Activated CD8-positive, alpha-beta T cell treated with anti-CD3 and anti-CD28 coated beads, Interleukin-2, amount 10 ng/mL, durations not matched to agents 7 days and 5 days (primary cell): ENCODE data around the gene GUCY2F. TPM values are rescaled to one million over a fixed set of nuclear protein-coding genes. Genes with fewer than 3 reads are reported as not detected.

ENCODE experiments used
- ATAC-seq: fragments of 150-1000 bp; cut with Tn5 transposase; one replicate; pipeline ENCODE4 v1.10.0; 2021; ENCODE audit warnings: moderate library complexity
- CTCF ChIA-PET: fragments of 350-600 bp; sonication (Branson Sonifier 250); formaldehyde crosslinking; loops from one replicate; lab custom pipeline; 2021; ENCODE audit warnings: antibody characterized with exemption; lab: Charles Lee
- POLR2A ChIA-PET: fragments of 350-600 bp; sonication (Branson Sonifier 250); formaldehyde crosslinking; loops from one replicate; lab custom pipeline; 2021; ENCODE audit warnings: antibody characterized with exemption; lab: Charles Lee
- DNase-seq: peaks from one replicate; pipeline ENCODE4 v3.0.0-alpha.2; 2020
- H3K27ac Mint-ChIP-seq: one replicate; pipeline ENCODE4 v1.8.0; 2021; ENCODE audit warnings: mild to moderate bottlenecking, mixed read lengths
- H3K27me3 Mint-ChIP-seq: one replicate; pipeline ENCODE4 v1.8.0; 2021; ENCODE audit warnings: low read depth, mixed read lengths
- H3K36me3 Mint-ChIP-seq: one replicate; pipeline ENCODE4 v1.8.0; 2021; ENCODE audit warnings: low read depth, mixed read lengths
- H3K4me1 Mint-ChIP-seq: one replicate; pipeline ENCODE4 v1.8.0; 2021; ENCODE audit warnings: low read depth, mixed read lengths
- H3K4me3 Mint-ChIP-seq: one replicate; pipeline ENCODE4 v1.8.0; 2021; ENCODE audit warnings: mild to moderate bottlenecking, mixed read lengths
- H3K9me3 Mint-ChIP-seq: one replicate; pipeline ENCODE4 v1.8.0; 2022; ENCODE audit warnings: mixed read lengths; ENCODE audit not compliant: insufficient read depth
- total RNA-seq, 2 experiments: library from RNA; stranded (reverse); gene quantifications; one replicate each; pipeline ENCODE4 v1.2.3, GENCODE V29; 2021

Gene GUCY2F
- not detected for total RNA-seq

DNA sequence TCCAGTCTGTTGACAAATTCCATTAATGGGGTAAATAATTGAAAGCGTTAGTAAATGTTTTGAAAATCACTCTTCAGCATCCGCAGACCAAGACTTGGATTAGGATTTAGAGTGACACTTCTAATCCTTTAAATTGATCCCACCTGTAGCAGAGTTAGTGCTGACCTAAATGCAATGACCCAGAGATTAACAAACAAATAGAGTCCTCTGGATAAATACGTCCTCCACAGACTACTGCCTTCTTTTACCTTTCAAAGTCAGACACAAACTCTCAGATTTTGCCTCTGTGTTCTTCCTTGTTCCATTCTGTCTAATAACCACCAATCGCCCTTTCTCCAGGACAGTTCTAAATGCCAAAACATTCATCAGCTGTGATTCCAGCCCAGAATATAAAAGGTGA is at the start of gene GUCY2F:
GUCY2F (minus strand) TSS at position 101 of the 400 bp plus-strand sequence. CDS start 6,150 bp downstream, outside the sequence.
- Mint-ChIP-seq H3K9me3 (no peaks in the 10 kb centered on the region), H3K27ac (no peak within 1 kb of the TSS), H3K27me3 (peaks cover 6% of the 10 kb centered on the region), H3K4me3 (no peak within 1 kb of the TSS), H3K4me1 (no peaks in the 10 kb centered on the region), H3K36me3 (no peaks in the 10 kb centered on the region)
- DNase-seq, result no peak
- ChIA-PET POLR2A (no interaction called here), CTCF (interaction anchor here (1.2 to 1.4 kb wide), 2 partner anchors 152 to 375 kb away, joined by 4 to 7 read pairs; no protein-coding TSS in a partner anchor)
- ATAC-seq, result no peak

DNA sequence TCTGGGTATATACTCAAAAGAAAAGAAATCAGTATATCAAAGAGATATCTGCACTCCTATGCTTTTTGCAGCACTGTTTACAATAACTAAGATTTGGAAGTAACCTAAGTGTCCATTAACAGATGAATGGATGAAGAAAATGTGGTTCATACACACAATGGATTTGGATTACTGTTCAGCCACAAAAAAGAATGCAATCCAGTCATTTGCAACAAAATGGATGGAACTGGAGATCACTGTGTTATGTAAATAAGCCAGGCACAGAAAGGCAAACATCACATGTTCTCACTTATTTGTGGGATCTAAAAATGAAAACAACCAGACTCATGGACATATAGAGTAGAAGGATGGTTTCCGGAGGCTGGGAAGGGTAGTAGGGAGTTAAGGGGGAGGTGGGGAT is 37.1 kb upstream of the GUCY2F start:
- no peak overlapping the region for H3K27ac Mint-ChIP-seq
- ATAC-seq (no peak), DNase-seq (no peak)
- POLR2A ChIA-PET, result no interaction called here
- no peaks in the 10 kb centered on the region for H3K36me3 Mint-ChIP-seq
- H3K27me3 Mint-ChIP-seq, result peaks cover 5% of the 10 kb centered on the region
- no peaks in the 10 kb centered on the region for H3K9me3 Mint-ChIP-seq
- CTCF ChIA-PET, result no interaction called here
- H3K4me3 Mint-ChIP-seq, result no peak overlapping the region
- no peaks in the 10 kb centered on the region for H3K4me1 Mint-ChIP-seq

DNA sequence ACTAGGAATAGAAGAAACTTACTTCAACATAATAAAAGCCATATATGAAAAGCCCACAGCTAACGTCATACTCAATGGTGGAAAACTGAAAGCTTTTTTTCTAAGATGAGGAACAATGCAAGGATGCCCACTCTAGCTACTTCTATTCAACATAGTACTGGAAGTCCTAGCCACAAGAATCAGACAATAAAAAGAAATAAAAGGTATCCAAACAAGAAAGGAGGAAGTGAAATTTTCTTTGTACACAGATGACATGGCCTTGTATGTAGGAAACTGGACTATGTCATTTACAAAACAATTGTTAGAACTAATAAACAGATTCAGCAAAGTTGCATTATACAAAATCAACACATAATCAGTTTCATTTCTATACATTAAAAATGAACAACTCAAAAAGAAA is 29.2 kb upstream of the GUCY2F start:
- H3K27ac Mint-ChIP-seq, result no peak overlapping the region
- no peak overlapping the region for H3K4me3 Mint-ChIP-seq
- ChIA-PET POLR2A (no interaction called here), CTCF (no interaction called here)
- ATAC-seq, result no peak
- no peaks in the 10 kb centered on the region for H3K4me1 Mint-ChIP-seq
- no peaks in the 10 kb centered on the region for H3K36me3 Mint-ChIP-seq
- no peak for DNase-seq
- no peaks in the 10 kb centered on the region for H3K9me3 Mint-ChIP-seq
- peaks cover 17% of the 10 kb centered on the region for H3K27me3 Mint-ChIP-seq

DNA sequence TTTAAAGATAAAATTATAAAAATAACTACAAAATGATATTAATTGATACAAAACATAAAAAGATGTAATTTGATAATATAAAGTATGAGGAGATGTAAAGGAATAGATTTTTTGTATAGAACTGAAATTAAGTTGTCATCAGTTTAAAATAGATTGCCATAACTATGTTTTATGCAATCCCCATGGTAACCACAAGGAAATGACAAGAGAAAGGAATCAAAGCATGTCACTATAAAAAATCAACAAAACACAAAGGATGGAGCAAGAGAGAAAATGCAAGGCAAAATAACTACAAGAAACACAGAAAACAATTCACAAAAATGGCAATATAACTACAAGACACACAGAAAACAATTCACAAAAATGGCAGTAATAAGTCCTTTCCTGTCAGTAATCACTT is 27.0 kb upstream of the GUCY2F start:
- Mint-ChIP-seq H3K4me1 (no peaks in the 10 kb centered on the region), H3K9me3 (no peaks in the 10 kb centered on the region), H3K4me3 (no peak overlapping the region), H3K27me3 (peaks cover 15% of the 10 kb centered on the region), H3K27ac (no peak overlapping the region), H3K36me3 (no peaks in the 10 kb centered on the region)
- DNase-seq (no peak), ATAC-seq (no peak)
- CTCF ChIA-PET, result no interaction called here
- POLR2A ChIA-PET, result no interaction called here

DNA sequence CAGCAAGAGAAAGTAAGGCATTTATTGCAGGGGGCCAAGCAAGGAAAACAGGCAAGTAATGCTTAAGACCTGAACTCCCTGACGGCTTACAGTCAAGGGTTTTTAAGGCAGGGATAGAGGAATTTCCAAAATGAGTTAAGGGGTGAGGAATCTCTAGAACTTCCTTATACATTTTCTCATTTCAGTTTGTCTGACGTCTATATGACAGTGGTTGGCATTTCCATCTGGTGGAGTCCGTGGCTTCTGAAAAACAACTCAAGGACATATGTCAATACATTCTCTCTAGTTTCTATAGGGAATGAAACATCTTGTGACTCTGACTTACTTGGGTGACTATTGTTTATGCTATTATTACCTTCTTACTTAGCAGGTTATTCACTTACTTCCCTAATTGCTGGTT is 19.3 kb upstream of the GUCY2F start:
- no peak for DNase-seq
- CTCF ChIA-PET, result no interaction called here
- H3K27ac Mint-ChIP-seq, result no peak overlapping the region
- H3K36me3 Mint-ChIP-seq, result no peaks in the 10 kb centered on the region
- no peaks in the 10 kb centered on the region for H3K9me3 Mint-ChIP-seq
- H3K4me3 Mint-ChIP-seq, result no peak overlapping the region
- ATAC-seq, result no peak
- peaks cover under 1% of the 10 kb centered on the region for H3K27me3 Mint-ChIP-seq
- POLR2A ChIA-PET, result no interaction called here
- H3K4me1 Mint-ChIP-seq, result no peaks in the 10 kb centered on the region

DNA sequence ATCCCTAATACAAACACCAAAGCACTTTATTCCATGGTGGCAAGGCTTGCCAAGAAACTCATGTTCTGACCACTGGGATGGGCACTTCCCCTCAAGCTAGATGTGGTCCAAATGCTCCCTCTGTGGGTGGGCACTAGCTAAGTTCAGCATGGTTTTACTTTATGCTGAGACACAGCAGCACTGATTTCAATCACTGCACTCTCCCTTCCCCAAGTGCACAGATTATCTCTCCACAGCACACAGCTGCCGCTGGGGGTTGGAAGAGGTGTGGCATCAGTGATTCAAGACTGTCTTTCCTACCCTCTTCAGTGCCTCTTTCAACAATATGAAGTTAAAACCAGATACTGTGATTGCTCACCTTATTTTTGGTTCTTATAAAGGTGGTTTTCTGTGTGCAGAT is 16.5 kb upstream of the GUCY2F start:
- DNase-seq, result no peak
- no peak for ATAC-seq
- ChIA-PET CTCF (no interaction called here), POLR2A (no interaction called here)
- Mint-ChIP-seq H3K27ac (no peak overlapping the region), H3K36me3 (no peaks in the 10 kb centered on the region), H3K4me1 (no peaks in the 10 kb centered on the region), H3K4me3 (no peak overlapping the region), H3K9me3 (no peaks in the 10 kb centered on the region), H3K27me3 (peaks cover 6% of the 10 kb centered on the region)

DNA sequence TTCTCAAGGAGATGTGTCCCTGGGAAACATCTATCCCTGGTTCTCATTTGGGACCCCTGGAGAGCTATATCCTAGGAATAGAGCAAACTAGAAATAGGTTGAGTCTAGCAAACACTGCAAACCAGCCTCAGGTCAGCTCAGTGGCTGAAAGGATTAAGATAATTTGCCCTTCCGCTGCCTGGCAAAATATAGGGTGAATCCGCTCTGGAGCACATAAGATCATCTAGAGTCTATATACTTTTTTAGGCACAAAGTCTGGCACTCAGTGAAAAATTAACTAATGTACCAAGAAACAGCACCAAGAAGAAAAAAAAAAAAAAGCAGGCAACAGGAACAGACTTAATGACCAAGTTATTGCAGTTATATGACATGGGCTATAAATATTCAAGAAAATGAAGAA is 7.3 kb upstream of the GUCY2F start:
- no peak for ATAC-seq
- Mint-ChIP-seq H3K4me3 (no peak overlapping the region), H3K27ac (no peak overlapping the region), H3K4me1 (no peaks in the 10 kb centered on the region), H3K36me3 (no peaks in the 10 kb centered on the region), H3K27me3 (peaks cover 3% of the 10 kb centered on the region), H3K9me3 (no peaks in the 10 kb centered on the region)
- DNase-seq, result no peak
- POLR2A ChIA-PET, result no interaction called here
- CTCF ChIA-PET, result no interaction called here

DNA sequence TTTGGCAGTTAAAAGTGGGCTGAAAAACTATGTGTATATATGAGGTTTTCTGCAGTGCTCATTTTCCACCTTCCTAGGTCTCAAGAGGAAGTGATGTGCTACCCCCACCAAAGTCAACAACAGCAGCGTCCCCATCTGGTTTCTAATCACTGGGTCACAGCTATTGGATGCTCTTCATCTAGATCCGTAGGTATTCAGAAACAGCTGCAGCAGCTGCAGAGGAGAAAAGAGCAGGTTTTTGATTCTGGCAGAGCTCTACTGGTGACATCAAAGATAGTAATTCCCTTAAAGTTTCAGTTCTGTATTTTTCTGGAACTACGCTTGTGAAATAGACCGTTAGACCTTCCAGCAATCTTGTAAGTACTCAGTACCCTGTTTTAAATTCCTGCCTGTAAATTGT is 5.8 kb upstream of the GUCY2F start:
- ChIA-PET POLR2A (no interaction called here), CTCF (interaction anchor here (1.2 kb wide), 1 partner anchor 369 kb away, joined by 4 read pairs; no protein-coding TSS in a partner anchor)
- no peaks in the 10 kb centered on the region for H3K36me3 Mint-ChIP-seq
- no peak overlapping the region for H3K4me3 Mint-ChIP-seq
- DNase-seq (no peak), ATAC-seq (no peak)
- no peaks in the 10 kb centered on the region for H3K4me1 Mint-ChIP-seq
- peaks cover 2% of the 10 kb centered on the region for H3K27me3 Mint-ChIP-seq
- H3K27ac Mint-ChIP-seq, result no peak overlapping the region
- no peaks in the 10 kb centered on the region for H3K9me3 Mint-ChIP-seq

DNA sequence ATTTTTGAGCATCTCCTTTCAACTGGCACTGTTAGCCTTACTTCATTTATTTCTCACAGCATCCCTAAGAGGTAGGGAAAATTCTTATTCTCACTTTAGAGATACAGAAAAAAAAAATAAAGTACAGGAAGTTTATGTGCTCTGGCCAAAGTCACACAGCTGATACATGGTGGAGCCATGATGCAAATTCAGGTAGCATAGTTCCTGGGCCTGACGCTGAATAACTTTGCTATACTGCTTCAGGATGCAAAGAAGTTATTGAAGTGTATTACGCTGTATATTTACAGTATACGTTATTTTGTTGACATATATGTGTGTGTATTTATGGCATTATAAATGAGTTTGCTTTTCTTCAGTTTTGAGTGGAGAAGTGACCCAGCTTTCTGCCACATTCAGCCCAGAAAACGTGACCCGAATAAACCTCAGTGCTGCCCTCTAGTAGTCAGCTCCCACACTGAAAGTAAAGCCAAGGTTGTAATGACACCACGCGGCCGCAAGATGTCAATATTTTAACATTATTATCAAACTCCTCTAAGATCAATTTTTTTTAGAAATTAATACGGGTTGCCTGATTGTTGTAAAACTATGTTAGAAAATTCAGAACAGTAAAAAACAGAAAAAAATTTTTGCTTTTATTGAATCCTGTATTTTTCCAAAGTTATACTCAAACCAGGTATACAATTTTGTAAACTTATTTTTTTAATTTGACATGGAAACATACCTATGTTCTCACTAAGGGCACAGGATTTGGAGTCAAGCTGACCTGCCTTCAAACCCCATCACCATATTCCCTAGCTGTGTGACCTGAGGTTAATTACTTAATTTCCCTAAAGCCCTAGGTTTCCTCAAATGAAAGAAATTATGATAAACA is 3.8 kb upstream of the GUCY2F start:
- ATAC-seq (peak; percentile 23), DNase-seq (peak; percentile 71)
- peaks cover 6% of the 10 kb centered on the region for H3K27me3 Mint-ChIP-seq
- H3K27ac Mint-ChIP-seq, result no peak overlapping the region
- no peak overlapping the region for H3K4me3 Mint-ChIP-seq
- ChIA-PET POLR2A (no interaction called here), CTCF (interaction anchor here (0.6 to 3.2 kb wide), 26 partner anchors 9 to 661 kb away, joined by 3 to 29 read pairs (median 4); no protein-coding TSS in a partner anchor)
- H3K9me3 Mint-ChIP-seq, result no peaks in the 10 kb centered on the region
- no peaks in the 10 kb centered on the region for H3K4me1 Mint-ChIP-seq
- H3K36me3 Mint-ChIP-seq, result no peaks in the 10 kb centered on the region

DNA sequence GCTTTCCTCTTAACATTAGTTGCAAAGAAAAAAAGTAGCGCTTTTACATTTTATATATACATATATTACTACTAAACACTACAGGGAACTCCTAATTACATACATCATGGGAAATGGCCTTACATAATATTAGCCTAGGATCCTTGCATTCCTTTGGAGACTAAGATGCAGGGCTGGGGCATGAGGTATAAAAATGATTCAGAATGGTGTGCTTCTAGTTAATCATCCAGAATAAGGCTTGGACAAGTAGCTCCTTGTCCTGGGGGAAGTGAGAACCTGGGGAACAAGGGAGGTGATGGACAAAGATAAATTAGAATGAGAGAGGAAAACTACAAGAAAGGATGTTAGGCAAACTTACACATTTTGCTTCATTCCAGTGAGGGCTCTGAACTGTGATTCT is 3.0 kb upstream of the GUCY2F start:
- CTCF ChIA-PET, result interaction anchor here (0.9 to 3.2 kb wide), 16 partner anchors 8 to 661 kb away, joined by 3 to 29 read pairs (median 5); no protein-coding TSS in a partner anchor
- Mint-ChIP-seq H3K4me3 (no peak overlapping the region), H3K36me3 (no peaks in the 10 kb centered on the region), H3K4me1 (no peaks in the 10 kb centered on the region), H3K27ac (no peak overlapping the region), H3K9me3 (no peaks in the 10 kb centered on the region), H3K27me3 (peaks cover 6% of the 10 kb centered on the region)
- DNase-seq (no peak), ATAC-seq (no peak)
- POLR2A ChIA-PET, result no interaction called here

DNA sequence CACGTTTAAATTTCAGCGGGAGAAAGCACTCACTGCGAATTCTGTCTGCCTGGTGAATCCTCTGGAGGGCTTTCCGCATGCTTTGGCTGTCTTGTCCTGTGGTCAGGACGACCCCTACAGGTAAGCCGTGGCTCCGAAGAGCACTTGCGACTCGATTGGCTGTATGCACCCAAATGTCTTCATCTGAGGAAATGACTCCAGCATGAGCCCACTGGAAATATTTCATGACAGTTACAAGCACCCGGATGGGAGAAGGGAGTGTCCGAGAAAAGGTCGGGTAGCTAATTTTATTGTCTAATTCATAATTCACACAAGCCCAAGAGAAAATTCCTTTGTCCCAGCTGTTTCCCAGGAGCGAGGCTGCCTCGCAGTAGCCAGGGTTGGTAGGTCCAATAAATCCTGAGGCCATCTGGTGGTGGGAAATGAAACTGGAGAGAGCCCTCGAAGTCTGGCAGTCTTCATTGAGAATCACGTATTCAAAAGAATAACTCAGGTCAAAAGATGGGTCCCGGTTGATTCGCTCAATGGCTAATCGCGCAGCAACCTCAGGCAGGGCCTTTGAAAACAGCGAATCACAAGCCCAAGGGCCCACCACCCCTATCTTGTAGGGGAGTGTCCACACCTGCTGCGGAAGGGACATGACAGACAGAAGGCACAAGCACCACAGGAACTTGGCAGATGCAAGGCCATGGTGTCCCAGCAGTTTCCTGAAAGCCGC is 6.6 kb downstream of the GUCY2F start:
- H3K4me1 Mint-ChIP-seq, result no peaks in the 10 kb centered on the region
- H3K27me3 Mint-ChIP-seq, result no peaks in the 10 kb centered on the region
- no peak overlapping the region for H3K27ac Mint-ChIP-seq
- POLR2A ChIA-PET, result no interaction called here
- CTCF ChIA-PET, result interaction anchor here (1.7 kb wide), 1 partner anchor 1275 kb away, joined by 5 read pairs; no protein-coding TSS in a partner anchor
- DNase-seq (no peak), ATAC-seq (no peak)
- no peaks in the 10 kb centered on the region for H3K9me3 Mint-ChIP-seq
- H3K36me3 Mint-ChIP-seq, result no peaks in the 10 kb centered on the region
- no peak overlapping the region for H3K4me3 Mint-ChIP-seq
